GM21515 (cell line): Measurements from ENCODE around the gene CIITA.
"Not testable (repeated sequence)": the region's sequence is repeated elsewhere in the genome, so short reads cannot be mapped to it uniquely, and the experiment has no call there.

ENCODE experiments used
- ATAC-seq: cut with Tn5 transposase; IDR thresholded peaks from one replicate; pipeline ENCODE4 v1.9.1; 2021; ENCODE audit not compliant: unreplicated experiment

The CIITA gene

GRCh38 chr16:10935226-10935915 is 58.4 kb downstream of the CIITA start:
- no peak for ATAC-seq

GRCh38 chr16:10936272-10936984 is 59.4 kb downstream of the CIITA start:
- ATAC-seq, result no peak

GRCh38 chr16:10937068-10937859 is 60.3 kb downstream of the CIITA start:
- no peak for ATAC-seq

GRCh38 chr16:10938321-10938720 is 61.3 kb downstream of the CIITA start:
- ATAC-seq, result no peak

- ATAC-seq, result no peak
These were observed 62.0 kb downstream of the CIITA start for GRCh38 chr16:10938796-10939648.

GRCh38 chr16:10939649-10940234 is 62.7 kb downstream of the CIITA start:
- no peak for ATAC-seq

GRCh38 chr16:10940501-10941079 is 63.6 kb downstream of the CIITA start:
- no peak for ATAC-seq

GRCh38 chr16:10941127-10941933 is 64.3 kb downstream of the CIITA start:
- ATAC-seq, result no peak

GRCh38 chr16:10941935-10942351 is 64.9 kb downstream of the CIITA start:
- ATAC-seq, result not testable (repeated sequence)

- ATAC-seq, result peak; percentile 65
These were observed 65.5 kb downstream of the CIITA start, which contains the start of gene DEXI for GRCh38 chr16:10942352-10943063. Gene DEXI (minus strand): TSS chr16:10942468. CDS start chr16:10942005, 463 bp downstream.

- no peak for ATAC-seq
These were observed 66.0 kb downstream of the CIITA start for GRCh38 chr16:10943064-10943353.

- peak; percentile 57 for ATAC-seq
These were observed 67.5 kb downstream of the CIITA start, which contains the start of gene CLEC16A for GRCh38 chr16:10944249-10945064. Gene CLEC16A (plus strand): TSS chr16:10944564. CDS start chr16:10944718, 154 bp downstream.

GRCh38 chr16:10945065-10945787 is 68.2 kb downstream of the CIITA start:
- no peak for ATAC-seq

- ATAC-seq, result no peak
These were observed 69.3 kb downstream of the CIITA start for GRCh38 chr16:10946308-10946707.

- no peak for ATAC-seq
These were observed 70.3 kb downstream of the CIITA start for GRCh38 chr16:10947211-10947787.

GRCh38 chr16:10949424-10949970 is 72.5 kb downstream of the CIITA start:
- peak; percentile 50 for ATAC-seq
